H1 (cell line): Measurements from ENCODE around the gene GSE1. TPM values are rescaled to one million over a fixed set of nuclear protein-coding genes. Genes with fewer than 3 reads are reported as not detected.
A peak's percentile ranks its signal among the peaks of the same experiment; 100 is the strongest.

ENCODE experiments used
- CTCF ChIA-PET: fragments of 300-600 bp; sonication (Branson Sonifier 250); formaldehyde crosslinking; loops from one replicate; lab custom pipeline; 2021; ENCODE audit not compliant: partially characterized antibody; lab: Charles Lee
- POLR2A ChIA-PET: fragments of 300-600 bp; sonication (Branson Sonifier 250); formaldehyde crosslinking; loops from one replicate; lab custom pipeline; 2021; ENCODE audit warnings: inconsistent platforms; ENCODE audit not compliant: partially characterized antibody; lab: Charles Lee
- DNase-seq, 2 experiments: peaks; one replicate each; pipeline versions ENCODE4 v3.0.0 to v3.0.0-alpha.2; 2010 to 2022; ENCODE audit warnings: low spot score in 2 of 2, low read depth in 1 of 2, mixed read lengths in 1 of 2
- FAIRE-seq: peaks from 2 replicates; lab custom pipeline; 2011; peaks lifted over from hg19 to GRCh38; lab: Jason Lieb, UNC
- H2AFZ ChIP-seq: 2 replicates; pipeline ENCODE4 v1.8.1; 2012; ENCODE audit warnings: low read length, inconsistent platforms
- H2AK5ac ChIP-seq: 2 replicates; pipeline ENCODE4 v1.6.1; 2013; ENCODE audit warnings: low read depth, low read length
- H2BK120ac ChIP-seq: replicated peaks from 2 replicates; pipeline ENCODE3; 2013; ENCODE audit warnings: low read depth, low read length, inconsistent platforms
- H2BK12ac ChIP-seq: 2 replicates; pipeline ENCODE4 v1.6.1; 2013; ENCODE audit warnings: low read depth, low read length
- H2BK15ac ChIP-seq: 2 replicates; pipeline ENCODE4 v1.6.1; 2013; ENCODE audit warnings: low read length
- H2BK20ac ChIP-seq: 2 replicates; pipeline ENCODE4 v1.6.1; 2013; ENCODE audit warnings: low read length
- H2BK5ac ChIP-seq: 2 replicates; pipeline ENCODE4 v1.6.1; 2013; ENCODE audit warnings: low read depth, low read length
- H3K14ac ChIP-seq: 2 replicates; pipeline ENCODE4 v1.6.1; 2013; ENCODE audit warnings: inconsistent platforms; ENCODE audit not compliant: insufficient read length
- H3K18ac ChIP-seq: 2 replicates; pipeline ENCODE4 v1.6.1; 2013; ENCODE audit warnings: low read length; ENCODE audit errors: extremely low read depth
- H3K23ac ChIP-seq: 2 replicates; pipeline ENCODE4 v1.6.1; 2013; ENCODE audit warnings: inconsistent platforms; ENCODE audit not compliant: insufficient read length
- H3K23me2 ChIP-seq: 2 replicates; pipeline ENCODE4 v1.6.1; 2013; ENCODE audit warnings: low read depth, low read length
- H3K27ac ChIP-seq: 2 replicates; pipeline ENCODE4 v1.6.1; 2011; ENCODE audit warnings: low read depth, low read length, inconsistent platforms
- H3K27me3 ChIP-seq, 4 experiments: replicated peaks in 1 of 4; 1 replicate in 1 of 4; 2 replicates in 3 of 4; pipeline versions ENCODE4 v1.6.1 to v1.8.1; 2011 to 2013; ENCODE audit warnings: low read length in 3 of 4, mild to moderate bottlenecking in 3 of 4, inconsistent platforms in 2 of 4, mixed read lengths in 2 of 4, moderate library complexity in 1 of 4; ENCODE audit not compliant: control insufficient read depth in 3 of 4, insufficient read depth in 3 of 4; ENCODE audit errors: extremely low read depth in 1 of 4
- H3K36me3 ChIP-seq, 4 experiments: 2 replicates each; pipeline versions ENCODE4 v1.6.1 to v1.8.1; 2011 to 2013; ENCODE audit warnings: mild to moderate bottlenecking in 4 of 4, low read length in 3 of 4, moderate library complexity in 2 of 4, control low read depth in 1 of 4, inconsistent platforms in 1 of 4; ENCODE audit not compliant: insufficient read depth in 4 of 4, control insufficient read depth in 2 of 4
- H3K4ac ChIP-seq: replicated peaks from 2 replicates; pipeline ENCODE3; 2013; ENCODE audit warnings: low read length, low read depth, mixed read lengths, inconsistent platforms; ENCODE audit not compliant: insufficient read length
- H3K4me1 ChIP-seq, 4 experiments: replicated peaks in 1 of 4; 1 replicate in 1 of 4; 2 replicates in 3 of 4; pipeline versions ENCODE4 v1.6.1 to v1.8.1; 2011 to 2013; ENCODE audit warnings: low read length in 3 of 4, inconsistent platforms in 2 of 4, mixed read lengths in 1 of 4; ENCODE audit not compliant: insufficient read depth in 4 of 4, control insufficient read depth in 3 of 4
- H3K4me2 ChIP-seq, 2 experiments: 2 replicates each; pipeline versions ENCODE4 v1.6.1 to v1.8.1; 2011 to 2013; ENCODE audit warnings: low read depth in 2 of 2, low read length in 2 of 2, control low read depth in 1 of 2, inconsistent platforms in 1 of 2, mild to moderate bottlenecking in 1 of 2; ENCODE audit not compliant: insufficient read depth in 1 of 2
- H3K4me3 ChIP-seq, 4 experiments: fragments of 200-600, 300-600 bp in 1 of 4; sonication (generic), shearing (Covaris generic), sonication (Bioruptor Twin) in 1 of 4; 2 replicates each; pipeline versions ENCODE4 v1.5.1 to v1.8.1; 2011 to 2016; ENCODE audit warnings: low read length in 4 of 4, low read depth in 3 of 4, control low read depth in 2 of 4, inconsistent platforms in 2 of 4, mild to moderate bottlenecking in 2 of 4, mixed read lengths in 1 of 4, moderate library complexity in 1 of 4; ENCODE audit not compliant: insufficient read depth in 2 of 4; ENCODE audit errors: extremely low read depth in 1 of 4
- H3K56ac ChIP-seq: replicated peaks from 2 replicates; pipeline ENCODE3; 2013; ENCODE audit warnings: low read depth, mild to moderate bottlenecking, mixed read lengths, low read length, inconsistent platforms; ENCODE audit not compliant: insufficient read length
- H3K79me1 ChIP-seq: 2 replicates; pipeline ENCODE4 v1.6.1; 2013; ENCODE audit warnings: low read depth, low read length, control low read depth
- H3K79me2 ChIP-seq, 2 experiments: 2 replicates each; pipeline versions ENCODE4 v1.6.1 to v1.8.1; 2012 to 2013; ENCODE audit warnings: low read length in 2 of 2, mild to moderate bottlenecking in 2 of 2, inconsistent platforms in 1 of 2; ENCODE audit not compliant: insufficient read depth in 2 of 2, control insufficient read depth in 1 of 2
- H3K9ac ChIP-seq, 4 experiments: replicated peaks in 1 of 4; 1 replicate in 1 of 4; 2 replicates in 3 of 4; pipeline versions ENCODE4 v1.6.1 to v1.8.1; 2011 to 2013; ENCODE audit warnings: low read depth in 3 of 4, low read length in 3 of 4, control low read depth in 2 of 4, mild to moderate bottlenecking in 2 of 4, moderate library complexity in 2 of 4, inconsistent platforms in 1 of 4; ENCODE audit errors: extremely low read depth in 1 of 4
- H3K9me3 ChIP-seq, 2 experiments: 2 replicates each; pipeline versions ENCODE4 v1.6.1 to v1.8.1; 2012 to 2013; ENCODE audit warnings: mild to moderate bottlenecking in 2 of 2, moderate library complexity in 2 of 2, control low read depth in 1 of 2, inconsistent platforms in 1 of 2, low read depth in 1 of 2, low read length in 1 of 2, mixed read lengths in 1 of 2; ENCODE audit not compliant: insufficient read depth in 2 of 2
- H4K20me1 ChIP-seq, 2 experiments: replicated peaks in 1 of 2; 2 replicates each; pipeline versions ENCODE3 to v1.8.1; 2011 to 2013; ENCODE audit warnings: inconsistent platforms in 2 of 2, low read length in 2 of 2, mild to moderate bottlenecking in 1 of 2; ENCODE audit not compliant: insufficient read depth in 2 of 2, control insufficient read depth in 1 of 2
- H4K5ac ChIP-seq: 2 replicates; pipeline ENCODE4 v1.6.1; 2013; ENCODE audit warnings: low read length, low read depth, mixed read lengths, inconsistent platforms; ENCODE audit not compliant: insufficient read length
- H4K8ac ChIP-seq: 2 replicates; pipeline ENCODE4 v1.8.0; 2013; ENCODE audit warnings: mild to moderate bottlenecking, moderate library complexity, low read length, inconsistent platforms; ENCODE audit not compliant: insufficient read depth; ENCODE audit errors: extremely low read depth
- H4K91ac ChIP-seq: replicated peaks from 2 replicates; pipeline ENCODE3; 2013; ENCODE audit warnings: low read length, mixed read lengths, inconsistent platforms; ENCODE audit not compliant: insufficient read length
- GABPA ChIP-seq: IDR thresholded peaks from 2 replicates; pipeline ENCODE4 v1.6.1; 2011; ENCODE audit warnings: mild to moderate bottlenecking, low read length, moderate library complexity, borderline replicate concordance; ENCODE audit not compliant: insufficient read depth
- WGBS, 2 experiments: shearing (Covaris generic) in 1 of 2; methylation state at CpG; one replicate each; pipeline versions ENCODE4 v1.1.6 to v1.1.7; 2013 to 2015; ENCODE audit warnings: low lambda C conversion rate in 2 of 2, mixed read lengths in 2 of 2, inconsistent platforms in 1 of 2, low coverage in 1 of 2, missing lambda C conversion rate in 1 of 2; ENCODE audit not compliant: insufficient replicate concordance in 2 of 2, insufficient coverage in 1 of 2, insufficient read length in 1 of 2; ENCODE audit errors: extremely low coverage in 1 of 2, missing lambda C conversion rate in 1 of 2; 5-methylcytosine and 5-hydroxymethylcytosine counted together
- polyA plus RNA-seq, 7 experiments: library from polyadenylated mRNA; depleted of rRNA in 3 of 7; stranded (reverse) in 5 of 7; unstranded in 2 of 7; fragments of >200 nt in 5 of 7; fragments of 200-250 nt in 2 of 7; gene quantifications; 1 replicate in 5 of 7; 2 replicates in 1 of 7; 4 replicates in 1 of 7; pipeline versions ENCODE4 v1.2.1 to v1.2.3, GENCODE V29; 2011 to 2013; ENCODE audit warnings: missing spikeins in 2 of 7, mixed read lengths in 2 of 7
- total RNA-seq: library from RNA; stranded (reverse); fragmentation: NEBNext Ultra II Directional; extraction: Animal tissue kit (Norgen Biotek cat#: 25700); gene quantifications from 2 replicates; pipeline ENCODE4 v1.2.1, GENCODE V29; 2021
- TF ChIP-seq, protein P1 (sequence below): IDR thresholded peaks from 2 replicates; pipeline ENCODE4 v1.6.1; 2012; ENCODE audit warnings: low read length, inconsistent platforms

Gene GSE1
- total and polyA plus RNA-seq, 2 of the 8 experiments (the other 6 are each of a cell fraction or from before 2014, with no cell fraction given): 26.0 to 65.6 TPM

- peaks cover 0 to 5% (median 0%) of the 10 kb centered on the region in 4 experiments; a peak in 2 of 7 replicates for H3K4me1 ChIP-seq
- ChIA-PET POLR2A (interaction anchor here (0.7 to 1.8 kb wide), 5 partner anchors 10 to 49 kb away, joined by 3 to 5 read pairs (median 3); no protein-coding TSS in a partner anchor), CTCF (interaction anchor here (0.9 to 3.9 kb wide), 15 partner anchors 8 to 405 kb away, joined by 3 to 23 read pairs (median 4); no protein-coding TSS in a partner anchor)
- no peaks in the 10 kb centered on the region for H3K27me3 ChIP-seq
- 91% methylated on average over 13 of the region's 39 CpGs; no CpG with 5 or more reads in 1 of the 2 experiments for WGBS, 2 experiments
- no peak overlapping the region for H3K27ac ChIP-seq
- H3K4ac ChIP-seq: no peak overlapping the region
- no peak overlapping the region for H3K4me3 ChIP-seq
- no peak overlapping the region for H2BK5ac ChIP-seq
- no peak overlapping the region for H2BK20ac ChIP-seq
- DNase-seq (no peak), FAIRE-seq (no peak)
- H4K8ac ChIP-seq: no peak overlapping the region
- H4K20me1 ChIP-seq: peaks cover 29 to 40% of the 10 kb centered on the region in 2 experiments
- H2BK15ac ChIP-seq: no peak overlapping the region
- H2BK12ac ChIP-seq: no peak overlapping the region
- H3K9ac ChIP-seq: no peak overlapping the region
- no peak overlapping the region for H3K56ac ChIP-seq
- no peak overlapping the region; the same call in 1 of the 2 replicates for H3K18ac ChIP-seq
- H4K91ac ChIP-seq: no peak overlapping the region
- peaks cover 0 to 26% of the 10 kb centered on the region in 2 experiments; a peak in 1 of 4 replicates for H3K79me2 ChIP-seq
- H3K14ac ChIP-seq: no peak overlapping the region
- H4K5ac ChIP-seq: no peak overlapping the region
- H3K36me3 ChIP-seq: peaks cover 2 to 33% (median 14%) of the 10 kb centered on the region in 4 experiments
- H3K23ac ChIP-seq: no peak overlapping the region
- H3K23me2 ChIP-seq: no peaks in the 10 kb centered on the region
- H3K79me1 ChIP-seq: peaks cover 18% of the 10 kb centered on the region
- TF ChIP-seq, protein P1, sequence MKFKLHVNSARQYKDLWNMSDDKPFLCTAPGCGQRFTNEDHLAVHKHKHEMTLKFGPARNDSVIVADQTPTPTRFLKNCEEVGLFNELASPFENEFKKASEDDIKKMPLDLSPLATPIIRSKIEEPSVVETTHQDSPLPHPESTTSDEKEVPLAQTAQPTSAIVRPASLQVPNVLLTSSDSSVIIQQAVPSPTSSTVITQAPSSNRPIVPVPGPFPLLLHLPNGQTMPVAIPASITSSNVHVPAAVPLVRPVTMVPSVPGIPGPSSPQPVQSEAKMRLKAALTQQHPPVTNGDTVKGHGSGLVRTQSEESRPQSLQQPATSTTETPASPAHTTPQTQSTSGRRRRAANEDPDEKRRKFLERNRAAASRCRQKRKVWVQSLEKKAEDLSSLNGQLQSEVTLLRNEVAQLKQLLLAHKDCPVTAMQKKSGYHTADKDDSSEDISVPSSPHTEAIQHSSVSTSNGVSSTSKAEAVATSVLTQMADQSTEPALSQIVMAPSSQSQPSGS: no peak
- 0 out of 2 replicates have a peak, but pooled peaks have one; percentile 10 for TF ChIP-seq GABPA
- H3K4me2 ChIP-seq: no peak overlapping the region
- H2AK5ac ChIP-seq: no peak overlapping the region
- no peak overlapping the region for H2BK120ac ChIP-seq
- H2AFZ ChIP-seq: no peak overlapping the region
- peaks cover 0 to 12% of the 10 kb centered on the region in 2 experiments; a peak in 1 of 4 replicates for H3K9me3 ChIP-seq
Observed at GRCh38 chr16:85650135-85650843, 37.2 kb downstream of the GSE1 start.
